ENCODE data around the gene OCA2.
"Not testable (repeated sequence)": the region's sequence is repeated elsewhere in the genome, so short reads cannot be mapped to it uniquely, and the experiment has no call there.

The OCA2 gene

GRCh38 chr15:27854601-27855000 lies 244.5 kb downstream of the OCA2 start:
- Histone ChIP-seq H3K36me3 (ENCODE audit: insufficient read depth, low read depth, low read length) (no peaks in the 10 kb centered on the region), H3K9me3 (ENCODE audit: insufficient read depth, low read depth, low read length) (no peaks in the 10 kb centered on the region), H3K4me1 (ENCODE audit: insufficient read depth, low read length) (no peaks in the 10 kb centered on the region), H3K27me3 (ENCODE audit: insufficient read depth, low read length) (no peaks in the 10 kb centered on the region), H3K4me3 (ENCODE audit: low read length) (no peak overlapping the region), H3K27ac (ENCODE audit: low read length) (no peak overlapping the region), H3K9ac (ENCODE audit: low read depth, low read length) (no peak overlapping the region)

DNA sequence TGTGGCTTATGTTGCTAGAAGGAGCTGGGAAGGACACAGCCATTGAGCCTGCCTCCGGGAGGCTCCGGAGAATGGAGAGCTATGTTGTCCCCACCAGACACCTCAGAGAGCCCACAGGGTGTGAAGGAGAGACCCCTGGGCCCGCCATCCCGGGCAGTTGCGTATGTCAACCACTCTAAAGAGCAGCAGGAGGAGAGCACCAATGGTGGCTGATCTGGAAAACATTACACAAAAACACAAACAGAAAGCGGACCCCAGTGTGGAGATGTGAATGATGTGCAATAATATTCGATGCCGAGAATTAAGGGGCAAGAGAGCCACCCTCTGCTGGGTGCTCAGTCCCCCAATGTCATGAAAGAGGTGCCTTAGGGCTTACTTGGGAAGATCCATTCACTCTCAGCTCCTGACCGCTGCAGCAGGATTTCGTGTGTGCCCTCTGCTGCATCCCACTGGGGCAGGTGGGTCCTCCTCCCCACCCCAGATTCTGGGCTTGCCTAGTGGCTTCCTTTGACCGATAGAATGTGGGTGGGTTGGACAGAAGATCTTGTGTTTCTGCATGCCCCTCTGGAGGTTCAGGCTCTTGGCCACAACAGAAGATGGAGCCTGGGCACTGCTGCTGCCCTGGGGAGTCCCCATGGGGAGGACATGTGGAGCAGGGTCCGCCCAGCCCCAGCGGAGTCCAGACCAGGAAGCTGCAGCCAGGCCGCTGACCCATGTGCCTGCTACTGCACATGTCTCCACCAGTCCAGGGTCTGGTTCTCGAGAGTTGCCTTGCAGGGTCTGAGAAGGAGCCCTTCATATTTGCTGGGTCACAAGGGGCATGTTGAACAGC lies 245.3 kb downstream of the OCA2 start:
- no peaks in the 10 kb centered on the region for H3K4me1 ChIP-seq (ENCODE audit: insufficient read depth, low read length)

GRCh38 chr15:27851858-27852210 lies 247.3 kb downstream of the OCA2 start:
- no peak overlapping the region for H3K9ac ChIP-seq (ENCODE audit: low read depth, low read length)
- H3K27me3 ChIP-seq (ENCODE audit: insufficient read depth, low read length) = no peaks in the 10 kb centered on the region
- H3K4me1 ChIP-seq (ENCODE audit: insufficient read depth, low read length) = no peaks in the 10 kb centered on the region
- H3K9me3 ChIP-seq (ENCODE audit: insufficient read depth, low read depth, low read length) = no peaks in the 10 kb centered on the region; the same call in 1 of the 2 replicates
- H3K4me3 ChIP-seq (ENCODE audit: low read length) = no peak overlapping the region
- H3K36me3 ChIP-seq (ENCODE audit: insufficient read depth, low read depth, low read length) = no peaks in the 10 kb centered on the region
- no peak overlapping the region for H3K27ac ChIP-seq (ENCODE audit: low read length)

More for the DNA sequence above, 245.3 kb downstream of the OCA2 start:
- no peak overlapping the region for H3K4me3 ChIP-seq (ENCODE audit: low read length)
- no peak overlapping the region for H3K27ac ChIP-seq (ENCODE audit: low read length)
- no peaks in the 10 kb centered on the region for H3K36me3 ChIP-seq (ENCODE audit: insufficient read depth, low read depth, low read length)
- H3K9me3 ChIP-seq (ENCODE audit: insufficient read depth, low read depth, low read length) = no peaks in the 10 kb centered on the region
- H3K9ac ChIP-seq (ENCODE audit: low read depth, low read length) = no peak overlapping the region
- H3K27me3 ChIP-seq (ENCODE audit: insufficient read depth, low read length) = no peaks in the 10 kb centered on the region

DNA sequence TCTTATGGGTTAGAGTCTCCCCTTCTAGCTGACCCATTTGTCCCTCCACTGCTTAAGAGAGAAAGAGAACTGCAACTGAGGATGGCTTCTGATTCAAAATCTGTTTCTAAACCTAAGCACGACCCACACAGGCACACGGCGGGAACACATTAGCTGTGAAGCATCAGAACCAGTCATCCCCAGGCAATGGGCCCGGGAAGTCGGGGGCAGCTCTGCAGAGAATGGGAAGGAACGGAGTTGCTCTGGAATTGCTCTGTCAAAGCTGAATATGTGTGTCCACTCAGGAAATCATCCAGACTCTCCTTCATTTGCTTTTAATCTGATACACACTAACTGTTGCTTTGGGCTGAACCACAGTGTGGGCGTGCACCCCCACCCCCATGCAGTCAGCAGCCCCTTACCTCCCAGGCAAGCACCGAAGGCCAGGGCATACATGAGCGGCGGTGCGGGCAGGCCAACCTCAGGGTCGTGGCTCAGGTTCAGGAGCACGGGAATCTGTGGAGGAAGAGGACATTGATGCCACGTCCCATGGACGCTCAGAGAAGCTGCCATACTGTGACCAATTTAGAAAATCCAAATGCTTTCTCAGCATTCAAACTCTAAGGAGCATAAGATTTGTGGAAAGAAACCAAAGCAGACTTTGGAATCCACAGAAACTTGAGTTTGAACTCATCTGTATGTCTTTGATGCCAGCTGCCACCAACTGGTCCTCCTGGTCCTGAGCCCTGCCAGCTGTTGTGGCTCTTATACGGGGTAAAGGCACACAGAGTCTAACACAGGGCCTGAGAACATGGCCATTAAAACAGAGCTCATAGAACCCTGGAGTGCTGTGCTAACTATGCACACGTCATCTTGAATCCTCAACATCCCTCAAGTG lies 247.9 kb downstream of the OCA2 start:
- Histone ChIP-seq H3K27ac (ENCODE audit: low read length) (no peak overlapping the region), H3K4me1 (ENCODE audit: insufficient read depth, low read length) (no peaks in the 10 kb centered on the region), H3K36me3 (ENCODE audit: insufficient read depth, low read depth, low read length) (no peaks in the 10 kb centered on the region), H3K9me3 (ENCODE audit: insufficient read depth, low read depth, low read length) (no peaks in the 10 kb centered on the region; the same call in 1 of the 2 replicates), H3K9ac (ENCODE audit: low read depth, low read length) (no peak overlapping the region), H3K4me3 (ENCODE audit: low read length) (no peak overlapping the region), H3K27me3 (ENCODE audit: insufficient read depth, low read length) (no peaks in the 10 kb centered on the region)

GRCh38 chr15:27850050-27850449 lies 249.1 kb downstream of the OCA2 start:
- Histone ChIP-seq H3K27ac (ENCODE audit: low read length) (no peak overlapping the region), H3K9me3 (ENCODE audit: insufficient read depth, low read depth, low read length) (no peaks in the 10 kb centered on the region; the same call in 1 of the 2 replicates), H3K9ac (ENCODE audit: low read depth, low read length) (no peak overlapping the region), H3K36me3 (ENCODE audit: insufficient read depth, low read depth, low read length) (no peaks in the 10 kb centered on the region), H3K4me1 (ENCODE audit: insufficient read depth, low read length) (no peaks in the 10 kb centered on the region), H3K27me3 (ENCODE audit: insufficient read depth, low read length) (no peaks in the 10 kb centered on the region), H3K4me3 (ENCODE audit: low read length) (no peak overlapping the region)

- H3K9me3 ChIP-seq (ENCODE audit: insufficient read depth, low read depth, low read length); H3K9ac ChIP-seq (ENCODE audit: low read depth, low read length); H3K4me1 ChIP-seq (ENCODE audit: insufficient read depth, low read length); H3K27me3 ChIP-seq (ENCODE audit: insufficient read depth, low read length); H3K27ac ChIP-seq (ENCODE audit: low read length); H3K4me3 ChIP-seq (ENCODE audit: low read length); H3K36me3 ChIP-seq (ENCODE audit: insufficient read depth, low read depth, low read length): not testable (repeated sequence)
These were observed 250.2 kb downstream of the OCA2 start for GRCh38 chr15:27848936-27849335.

- H3K27ac ChIP-seq (ENCODE audit: low read length) = no peak overlapping the region
- H3K27me3 ChIP-seq (ENCODE audit: insufficient read depth, low read length) = no peaks in the 10 kb centered on the region
- H3K9me3 ChIP-seq (ENCODE audit: insufficient read depth, low read depth, low read length) = no peaks in the 10 kb centered on the region; the same call in 1 of the 2 replicates
- no peak overlapping the region for H3K4me3 ChIP-seq (ENCODE audit: low read length)
- H3K9ac ChIP-seq (ENCODE audit: low read depth, low read length) = no peak overlapping the region
- no peaks in the 10 kb centered on the region for H3K36me3 ChIP-seq (ENCODE audit: insufficient read depth, low read depth, low read length)
- H3K4me1 ChIP-seq (ENCODE audit: insufficient read depth, low read length) = no peaks in the 10 kb centered on the region
These were observed 251.1 kb downstream of the OCA2 start for GRCh38 chr15:27847775-27848710.

DNA sequence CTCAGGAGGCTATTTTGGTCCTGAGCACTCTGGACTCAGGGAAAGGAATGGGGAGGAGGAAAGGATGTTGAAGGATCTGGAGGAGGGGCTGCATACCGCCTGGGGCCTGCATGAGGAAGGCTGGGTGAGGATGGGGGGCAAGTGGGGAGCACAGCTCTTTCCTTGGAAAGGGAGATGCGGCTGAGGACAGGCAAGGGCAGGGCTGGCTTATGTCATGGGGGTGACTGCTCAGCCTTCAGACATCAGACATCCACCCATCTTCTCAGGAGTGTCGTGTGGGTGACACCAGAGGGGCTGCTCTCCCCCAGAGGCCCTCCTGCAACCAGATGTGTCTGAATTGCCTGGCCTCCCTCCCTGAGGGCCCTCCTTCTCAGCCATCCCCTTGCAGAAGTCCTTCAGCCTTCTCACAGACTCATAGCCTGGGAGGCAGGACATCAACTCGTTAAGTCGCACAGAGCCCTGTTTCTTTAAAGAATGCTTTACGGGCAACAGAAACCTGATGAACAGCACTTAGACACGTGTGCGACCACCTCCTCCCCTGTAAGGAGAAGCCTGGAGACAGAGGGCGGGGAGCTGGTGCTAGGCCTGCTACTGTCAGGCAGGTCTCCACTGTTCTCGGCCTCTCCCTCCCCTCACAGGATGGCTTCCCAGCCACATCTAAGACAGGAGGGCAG lies 252.3 kb downstream of the OCA2 start:
- Histone ChIP-seq H3K4me3 (ENCODE audit: low read length) (no peak overlapping the region), H3K9me3 (ENCODE audit: insufficient read depth, low read depth, low read length) (no peaks in the 10 kb centered on the region; the same call in 1 of the 2 replicates), H3K4me1 (ENCODE audit: insufficient read depth, low read length) (no peaks in the 10 kb centered on the region), H3K36me3 (ENCODE audit: insufficient read depth, low read depth, low read length) (no peaks in the 10 kb centered on the region), H3K9ac (ENCODE audit: low read depth, low read length) (no peak overlapping the region), H3K27ac (ENCODE audit: low read length) (no peak overlapping the region), H3K27me3 (ENCODE audit: insufficient read depth, low read length) (no peaks in the 10 kb centered on the region)

GRCh38 chr15:27845535-27846369 lies 253.4 kb downstream of the OCA2 start:
- Histone ChIP-seq H3K9me3 (ENCODE audit: insufficient read depth, low read depth, low read length) (no peaks in the 10 kb centered on the region; the same call in 1 of the 2 replicates), H3K27ac (ENCODE audit: low read length) (no peak overlapping the region), H3K27me3 (ENCODE audit: insufficient read depth, low read length) (no peaks in the 10 kb centered on the region), H3K9ac (ENCODE audit: low read depth, low read length) (no peak overlapping the region), H3K4me3 (ENCODE audit: low read length) (no peak overlapping the region), H3K36me3 (ENCODE audit: insufficient read depth, low read depth, low read length) (no peaks in the 10 kb centered on the region), H3K4me1 (ENCODE audit: insufficient read depth, low read length) (no peaks in the 10 kb centered on the region)

DNA sequence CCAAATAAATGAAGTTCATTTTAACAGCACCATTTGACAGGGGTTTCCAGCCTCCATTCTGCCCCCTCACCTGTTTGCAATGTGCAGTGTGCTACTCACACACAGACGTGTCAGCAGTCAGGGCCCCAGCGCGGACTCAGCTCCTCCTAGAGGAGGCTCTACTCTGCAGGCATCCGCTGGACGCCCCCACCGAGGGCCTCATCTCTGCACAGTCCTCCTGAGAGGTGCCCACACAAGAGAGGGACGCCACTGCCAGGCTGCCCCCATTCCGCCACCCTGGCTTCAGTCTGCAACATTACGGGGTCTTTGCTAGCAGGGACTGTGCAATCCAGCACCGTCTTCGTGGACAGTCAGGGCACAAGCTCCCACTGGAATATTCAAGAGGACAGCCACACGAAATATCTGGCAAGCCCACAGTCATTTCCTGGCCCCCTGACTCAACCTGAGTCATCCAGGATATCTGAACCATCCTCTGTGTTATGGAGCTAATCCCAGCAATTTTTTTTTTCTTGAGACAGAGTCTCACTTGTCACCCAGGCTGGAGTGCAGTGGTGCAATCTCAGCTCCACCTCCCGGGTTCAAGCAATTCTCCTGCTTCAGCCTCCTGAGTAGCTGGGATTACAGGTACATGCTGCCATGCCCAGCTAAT lies 255.0 kb downstream of the OCA2 start:
- Histone ChIP-seq H3K27ac (ENCODE audit: low read length) (no peak overlapping the region), H3K27me3 (ENCODE audit: insufficient read depth, low read length) (no peaks in the 10 kb centered on the region), H3K4me3 (ENCODE audit: low read length) (no peak overlapping the region), H3K4me1 (ENCODE audit: insufficient read depth, low read length) (no peaks in the 10 kb centered on the region), H3K36me3 (ENCODE audit: insufficient read depth, low read depth, low read length) (no peaks in the 10 kb centered on the region), H3K9ac (ENCODE audit: low read depth, low read length) (no peak overlapping the region), H3K9me3 (ENCODE audit: insufficient read depth, low read depth, low read length) (no peaks in the 10 kb centered on the region; the same call in 1 of the 2 replicates)
